ENCODE results near the gene CALN1.

CALN1 gene

DNA sequence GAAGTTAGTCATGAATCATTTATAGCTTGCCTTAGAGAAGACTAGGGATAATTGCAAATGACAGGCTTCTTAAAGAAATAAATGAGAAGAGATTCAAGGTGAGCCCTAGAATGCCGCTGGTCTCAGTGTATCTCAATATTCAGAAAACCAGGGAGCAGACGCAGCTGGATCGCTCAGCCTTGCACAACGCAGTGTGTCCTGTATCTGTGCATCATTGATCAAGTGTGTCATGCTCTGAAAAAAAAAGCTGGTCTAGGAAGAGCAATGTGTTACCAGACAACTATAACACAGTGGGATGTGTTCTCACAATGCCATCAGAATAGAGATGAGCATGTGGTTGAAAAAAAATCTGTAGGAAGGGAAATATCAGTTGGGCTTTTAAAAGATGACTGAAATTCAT, 230.1 kb downstream of the CALN1 start:
- no peak for DNase-seq (ENCODE audit: low read depth)

DNA sequence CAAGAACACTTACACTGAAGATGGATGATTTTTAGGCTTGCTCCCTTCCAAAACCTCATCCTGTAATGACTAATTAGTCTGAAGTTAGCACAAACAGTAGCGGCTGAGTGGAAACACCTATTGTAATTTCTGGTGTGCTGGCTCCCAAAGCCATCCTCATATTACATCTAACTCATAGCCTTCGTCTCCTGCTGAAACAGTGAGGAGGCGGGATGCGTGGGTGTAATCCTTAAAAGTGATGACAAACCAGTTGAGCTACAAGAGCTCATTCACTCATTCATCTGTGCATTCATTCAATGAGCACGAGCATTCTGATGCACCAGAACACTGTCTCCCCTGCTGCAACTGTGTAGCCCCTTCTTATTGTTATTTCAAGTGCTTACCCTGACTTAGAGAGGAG, 235.3 kb downstream of the CALN1 start:
- DNase-seq (ENCODE audit: low read depth) = no peak

DNA sequence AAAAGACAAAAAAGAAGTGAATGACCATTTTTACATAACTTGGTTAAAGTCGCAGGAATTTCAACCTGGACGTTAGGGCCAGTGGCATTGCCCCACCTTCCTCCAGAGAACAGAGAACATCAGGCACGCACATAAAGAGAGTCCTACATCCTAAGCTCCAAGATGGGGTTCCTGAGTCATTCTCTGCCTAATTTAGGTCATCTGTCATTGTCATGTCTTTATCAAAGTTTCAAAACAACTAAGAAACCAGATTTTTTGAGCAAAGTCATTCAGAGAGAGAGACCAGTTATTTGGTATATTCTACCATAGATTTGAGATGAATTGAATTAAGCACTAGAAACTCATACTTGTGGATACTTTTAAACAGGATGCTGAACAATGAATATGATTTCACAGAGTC, 241.7 kb downstream of the CALN1 start:
- DNase-seq (ENCODE audit: low read depth) = no peak

DNA sequence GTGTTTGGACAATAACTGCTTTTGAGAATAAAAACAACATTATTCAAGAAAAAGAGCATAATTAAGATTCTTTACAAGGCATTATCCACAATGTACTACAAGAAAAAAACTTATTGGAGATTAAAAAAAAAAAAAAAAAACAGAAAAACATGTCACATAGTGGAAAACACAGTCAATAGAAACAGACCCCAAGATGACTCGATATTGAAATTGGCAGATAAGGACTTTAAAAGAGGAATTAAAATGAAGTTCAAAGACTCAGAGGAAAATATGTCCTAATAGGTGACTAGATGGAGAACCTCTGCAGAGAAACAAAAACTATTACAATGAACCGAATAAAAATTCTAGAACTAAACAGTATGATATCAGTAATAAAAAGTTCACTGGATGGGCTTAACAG, 248.9 kb downstream of the CALN1 start:
- no peak for DNase-seq (ENCODE audit: low read depth)

DNA sequence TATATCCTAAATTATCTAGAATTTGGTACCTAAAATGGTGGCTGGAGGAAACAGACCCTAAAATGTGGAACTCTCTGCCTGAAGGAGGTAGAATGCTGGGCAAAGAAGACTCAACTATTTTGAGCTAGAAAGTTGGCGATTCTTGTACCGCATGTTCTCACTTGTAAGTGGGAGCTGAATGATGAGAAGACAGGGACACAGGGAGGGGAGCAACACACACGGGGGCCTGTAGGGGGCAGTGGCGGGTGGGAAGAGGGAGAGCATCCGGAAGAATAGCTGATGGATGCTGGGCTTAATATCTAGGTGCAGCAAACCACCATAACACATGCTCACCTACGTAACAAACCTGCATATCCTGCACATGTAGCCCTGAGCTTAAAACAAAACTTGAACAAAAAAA, 250.6 kb downstream of the CALN1 start:
- DNase-seq (ENCODE audit: low read depth) = no peak

DNA sequence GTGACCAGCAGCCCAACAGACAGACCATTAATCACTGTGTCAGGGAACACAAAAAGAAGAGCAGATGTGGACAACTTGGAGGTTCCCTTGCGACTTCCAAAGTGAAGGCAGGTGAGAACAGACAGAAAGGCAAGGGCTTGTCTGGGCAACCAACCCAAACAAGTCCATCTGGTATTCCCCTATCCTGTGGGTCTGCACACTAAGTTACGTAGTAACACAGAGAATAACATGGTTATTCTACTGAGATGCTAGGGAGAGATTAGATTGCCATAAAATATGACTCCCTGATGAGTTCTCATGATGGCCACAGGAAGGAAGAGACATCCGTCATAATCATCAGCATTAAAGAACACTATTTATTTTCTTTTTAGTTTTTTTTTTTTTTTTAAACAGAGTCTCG, 252.2 kb downstream of the CALN1 start:
- DNase-seq (ENCODE audit: low read depth) = no peak

DNA sequence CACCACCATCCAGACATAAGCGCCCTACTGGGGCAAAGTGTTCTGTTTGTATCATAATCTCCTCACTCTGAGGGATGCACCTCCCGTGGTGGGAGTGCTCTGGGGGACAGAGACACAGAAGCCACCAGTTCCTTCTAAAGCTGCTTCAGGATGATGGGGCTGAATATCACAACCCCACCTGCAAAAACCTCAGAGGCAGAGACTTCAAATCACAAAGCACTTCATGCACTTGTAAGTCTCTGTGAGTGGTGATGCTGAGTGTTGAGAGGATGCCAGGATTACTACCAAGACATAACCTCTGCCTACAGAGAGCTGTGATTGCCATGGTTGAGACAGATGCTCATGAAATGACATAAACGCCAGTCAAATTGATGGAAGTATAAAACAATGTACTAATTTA, 255.5 kb downstream of the CALN1 start:
- no peak for DNase-seq (ENCODE audit: low read depth)

DNA sequence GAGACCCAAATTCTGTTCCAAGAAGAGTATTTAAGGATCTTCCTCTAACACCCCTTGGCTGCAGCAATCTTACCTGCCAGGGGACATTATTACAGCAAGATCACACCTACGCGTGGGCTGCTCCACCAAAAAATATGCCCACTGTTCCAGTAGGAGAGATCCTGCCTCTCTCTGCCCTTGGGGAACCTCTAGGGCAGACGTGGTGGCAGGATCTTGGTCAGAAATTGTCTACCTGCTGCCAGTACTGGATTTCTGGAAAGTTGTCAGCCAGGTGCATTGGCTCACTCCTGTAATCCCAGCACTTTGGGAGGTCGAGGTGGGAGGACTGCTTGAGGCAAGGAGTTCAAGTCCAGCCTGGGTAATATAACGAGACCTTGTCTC, 259.0 kb downstream of the CALN1 start:
- DNase-seq (ENCODE audit: low read depth) = no peak

DNA sequence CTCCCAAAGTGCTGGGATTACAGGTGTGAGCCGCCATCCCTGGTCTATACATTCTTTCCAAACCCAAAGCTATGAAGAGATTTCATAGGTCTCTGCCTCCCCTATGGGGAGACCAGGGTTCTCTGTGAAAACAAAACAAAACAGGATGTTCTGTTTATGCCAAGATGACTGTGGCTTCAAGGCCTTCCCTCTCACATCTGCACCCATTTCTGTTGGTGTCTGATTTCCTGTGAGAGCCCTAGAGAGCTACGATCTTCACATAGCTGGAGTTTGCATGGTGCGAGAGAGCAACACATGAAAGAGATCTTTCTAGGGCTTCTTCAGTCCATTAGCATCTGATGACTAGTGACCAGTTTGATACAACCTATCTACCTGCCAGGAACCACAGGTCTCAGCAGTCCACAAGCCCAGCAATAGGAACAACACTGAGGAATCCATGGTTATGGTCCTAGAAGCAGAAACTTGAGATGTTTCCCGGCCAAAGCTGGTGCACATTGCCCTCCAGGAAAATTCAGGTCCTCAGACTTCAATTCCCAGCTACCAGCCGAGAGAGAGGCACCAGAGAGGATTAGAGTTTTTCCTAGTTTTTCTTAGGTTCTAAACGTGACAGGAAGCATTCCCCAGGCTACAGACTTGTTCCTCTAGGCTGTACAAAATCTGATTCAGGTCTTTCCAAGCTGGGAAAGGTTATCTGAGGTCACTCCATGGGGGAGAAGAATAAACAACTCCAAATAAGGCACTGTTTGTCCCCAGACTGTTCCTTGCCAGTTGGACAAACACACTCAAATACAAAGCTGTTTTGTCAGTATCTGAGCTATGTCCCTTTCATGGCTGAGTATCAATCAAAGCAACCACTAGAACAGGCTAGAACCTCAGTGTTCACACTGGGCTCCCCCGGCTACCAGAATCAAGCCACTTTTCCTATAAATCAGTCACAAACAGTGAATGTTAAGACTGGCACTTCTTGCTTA, 259.7 kb downstream of the CALN1 start:
- DNase-seq (ENCODE audit: low read depth) = no peak

DNA sequence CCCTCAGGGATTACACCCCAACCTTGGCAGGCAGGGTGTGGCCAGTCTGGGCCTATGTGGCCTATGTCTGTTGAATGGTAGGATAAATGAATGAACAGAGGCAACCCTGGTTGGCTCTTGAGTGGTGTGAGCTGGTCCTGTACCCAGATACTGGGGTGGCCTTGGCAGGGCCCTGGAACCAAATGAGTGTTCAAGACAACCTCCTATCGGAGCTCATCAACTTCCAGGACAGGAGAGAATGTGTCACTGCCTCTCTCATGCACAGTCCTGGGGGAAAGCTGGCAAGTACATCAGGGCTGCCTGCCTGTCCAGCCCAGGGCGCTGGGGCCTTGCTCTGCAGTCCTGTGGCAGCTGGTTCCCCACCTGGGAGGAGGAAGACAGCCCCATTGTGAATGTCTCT, 271.6 kb downstream of the CALN1 start:
- no peak for DNase-seq (ENCODE audit: low read depth)

DNA sequence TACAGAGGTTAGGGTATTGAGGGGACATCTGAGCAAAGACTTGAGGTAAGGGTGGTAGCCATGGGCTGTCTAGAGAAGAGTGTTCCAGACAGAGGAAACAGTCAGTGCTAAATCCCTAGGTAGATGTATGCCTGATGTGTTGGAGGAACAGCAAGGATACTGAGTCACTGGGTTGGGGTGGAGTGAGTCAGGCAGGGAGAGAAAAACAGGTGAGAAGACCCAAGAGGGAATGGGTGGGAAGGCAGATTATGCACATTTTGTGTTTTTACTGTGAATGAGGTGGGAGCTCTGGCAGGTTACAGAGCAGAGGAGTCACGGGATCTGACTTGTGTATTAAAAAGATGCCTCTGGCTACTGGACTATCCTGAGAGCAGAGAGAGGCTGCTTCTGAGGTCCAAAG, 285.0 kb downstream of the CALN1 start:
- DNase-seq (ENCODE audit: low read depth) = no peak

DNA sequence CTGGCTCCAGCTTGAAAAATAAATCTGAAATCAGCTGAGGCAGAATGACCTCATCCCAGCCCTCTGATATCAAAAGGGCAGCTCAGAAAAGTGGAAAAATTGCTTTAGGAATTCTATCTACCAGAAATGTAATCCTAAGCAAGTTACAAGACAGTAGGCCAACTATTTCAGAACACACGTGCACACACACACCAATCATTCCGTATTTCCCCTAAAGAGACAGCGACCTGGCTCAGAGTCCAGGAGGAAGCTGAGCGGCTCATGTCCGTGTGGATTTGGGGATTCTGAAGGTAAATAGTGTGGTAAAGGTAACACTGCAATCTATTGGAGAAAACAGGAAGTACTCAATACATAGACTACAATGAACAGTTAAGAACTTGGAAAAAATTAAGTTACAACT, 288.2 kb downstream of the CALN1 start:
- DNase-seq (ENCODE audit: low read depth) = no peak

DNA sequence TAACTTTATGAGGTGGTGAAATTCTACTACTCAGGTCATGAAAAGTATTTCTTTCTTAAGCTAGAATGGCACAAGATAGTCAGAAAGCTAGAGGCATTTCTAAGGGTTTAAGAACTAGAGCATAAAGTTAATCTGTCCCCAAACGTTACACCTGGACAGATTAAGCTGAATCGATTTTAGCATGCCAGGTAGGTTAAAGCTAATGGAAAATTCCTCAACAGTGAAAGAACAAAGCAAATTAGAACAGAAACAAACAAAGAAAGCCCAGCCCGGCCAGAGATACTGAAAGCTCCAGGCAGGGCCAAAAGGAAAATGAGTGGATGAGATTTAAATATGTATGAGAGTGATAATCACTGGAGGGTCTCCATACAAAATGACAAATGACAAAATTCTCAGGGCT, 293.8 kb downstream of the CALN1 start:
- DNase-seq (ENCODE audit: low read depth) = no peak

DNA sequence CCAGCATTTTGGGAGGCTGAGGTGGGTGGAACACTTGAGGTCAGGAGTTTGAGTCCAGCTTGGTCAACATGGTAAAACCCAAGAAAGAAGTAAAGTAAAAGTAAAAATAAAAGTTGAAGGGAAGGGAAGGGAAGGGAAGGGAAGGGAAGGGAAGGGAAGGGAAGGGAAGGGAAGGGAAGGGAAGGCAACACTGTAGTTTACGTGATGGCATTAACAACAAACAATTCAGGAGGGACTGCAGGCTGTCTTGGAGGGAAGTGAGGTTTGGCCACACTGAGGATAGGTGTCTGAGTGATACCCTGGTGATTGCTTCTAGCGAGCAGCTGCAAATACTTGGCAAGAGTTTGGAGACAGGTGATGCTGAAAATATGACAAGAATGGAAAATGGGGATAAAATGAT, 298.0 kb downstream of the CALN1 start:
- no peak for DNase-seq (ENCODE audit: low read depth)

DNA sequence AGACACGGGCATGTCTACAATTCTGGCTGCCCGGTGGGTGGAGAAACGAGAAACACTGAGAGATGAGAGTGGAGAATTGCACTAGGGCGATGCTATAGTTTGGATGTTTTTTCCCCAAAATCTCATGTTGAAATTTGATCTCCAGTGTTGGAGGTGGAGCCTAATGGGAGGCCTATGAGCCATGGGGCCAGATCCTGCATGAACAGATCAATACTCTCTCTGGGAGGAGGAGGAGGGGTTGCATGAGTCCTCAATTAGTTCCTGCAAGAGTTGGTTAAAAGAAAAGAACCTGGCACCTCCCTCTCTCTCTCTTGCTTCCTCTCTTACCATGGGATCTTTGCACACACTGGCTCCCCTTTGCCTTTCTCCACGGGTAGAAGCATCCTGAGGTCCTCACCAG, 299.1 kb downstream of the CALN1 start:
- no peak for DNase-seq (ENCODE audit: low read depth)

DNA sequence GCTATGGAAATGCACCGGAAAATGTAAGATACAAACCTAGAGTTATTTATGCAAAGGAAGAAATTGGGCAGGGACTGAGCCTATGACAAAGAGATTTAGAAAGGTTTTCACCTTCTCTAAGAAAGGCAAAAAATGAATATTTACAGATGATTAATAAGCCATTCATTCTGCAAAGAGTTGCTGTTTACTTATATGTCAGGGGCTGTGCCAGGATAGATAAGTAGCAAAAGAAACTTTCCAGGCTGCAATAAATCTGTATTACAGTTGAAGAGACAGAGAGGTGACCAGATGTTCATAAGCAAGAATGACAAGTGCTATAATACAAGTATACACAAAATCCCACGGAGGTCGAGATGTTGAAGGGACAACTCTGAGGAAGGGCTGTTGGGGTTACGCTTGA, 299.6 kb downstream of the CALN1 start:
- DNase-seq (ENCODE audit: low read depth) = no peak

DNA sequence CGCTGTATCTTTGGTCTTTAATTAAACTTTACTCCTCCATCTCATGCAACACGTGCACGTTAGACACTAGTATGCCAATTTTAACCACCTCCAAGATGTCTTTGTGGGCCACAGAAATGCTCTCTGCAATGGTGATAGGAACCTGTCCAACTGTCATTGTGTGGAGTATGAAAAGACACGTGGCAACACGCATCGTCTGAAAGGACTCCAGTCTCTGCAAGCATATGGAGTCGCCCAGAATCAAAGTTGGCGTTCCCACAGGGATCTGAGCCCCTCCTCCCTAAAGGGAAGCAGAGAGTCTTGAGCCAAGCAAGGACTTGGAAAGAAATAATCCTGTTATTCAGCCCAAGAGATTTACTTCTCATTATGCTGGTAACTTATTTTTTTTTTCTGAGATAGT, 301.1 kb downstream of the CALN1 start:
- DNase-seq (ENCODE audit: low read depth) = no peak

DNA sequence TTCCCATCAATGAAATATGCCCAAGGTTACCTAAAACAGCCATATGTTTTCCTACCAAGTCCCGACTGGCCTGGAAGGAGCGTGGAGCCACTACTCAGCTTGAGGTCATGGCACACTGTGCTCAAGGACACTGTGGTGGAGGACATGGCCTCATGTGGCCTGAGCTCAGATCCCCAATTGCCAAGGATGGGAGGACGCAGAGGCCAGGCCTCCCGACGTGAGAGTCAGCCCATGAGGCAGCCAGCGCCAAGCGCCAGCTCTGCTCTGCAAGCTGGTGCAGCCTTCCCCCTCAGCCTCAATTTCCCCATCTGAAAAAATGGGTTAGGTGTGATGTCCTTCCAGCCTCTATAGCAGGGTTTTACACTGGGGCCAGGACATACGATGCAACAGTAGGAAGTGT, 302.6 kb downstream of the CALN1 start:
- DNase-seq (ENCODE audit: low read depth) = no peak

DNA sequence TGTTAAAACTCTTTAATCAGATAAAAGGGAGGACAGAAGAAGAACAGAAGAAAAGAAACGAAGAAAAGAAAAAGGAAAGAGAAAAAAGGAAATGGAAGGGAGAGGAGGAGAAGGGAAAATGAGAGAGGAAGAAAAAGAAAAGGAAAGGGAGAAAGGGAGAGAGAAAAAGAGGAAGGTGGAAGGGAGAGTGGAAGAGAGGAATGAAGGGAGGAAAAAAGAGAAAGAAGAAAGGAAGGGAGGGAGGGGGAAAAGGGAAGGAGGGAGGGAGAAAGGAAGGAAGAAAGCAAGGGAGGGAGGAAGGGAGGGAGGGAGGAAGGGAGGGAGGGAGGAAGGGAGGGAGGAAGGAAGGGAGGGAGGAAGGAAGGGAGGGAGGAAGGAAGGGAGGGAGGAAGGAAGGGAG, 305.7 kb downstream of the CALN1 start:
- DNase-seq (ENCODE audit: low read depth) = no peak

DNA sequence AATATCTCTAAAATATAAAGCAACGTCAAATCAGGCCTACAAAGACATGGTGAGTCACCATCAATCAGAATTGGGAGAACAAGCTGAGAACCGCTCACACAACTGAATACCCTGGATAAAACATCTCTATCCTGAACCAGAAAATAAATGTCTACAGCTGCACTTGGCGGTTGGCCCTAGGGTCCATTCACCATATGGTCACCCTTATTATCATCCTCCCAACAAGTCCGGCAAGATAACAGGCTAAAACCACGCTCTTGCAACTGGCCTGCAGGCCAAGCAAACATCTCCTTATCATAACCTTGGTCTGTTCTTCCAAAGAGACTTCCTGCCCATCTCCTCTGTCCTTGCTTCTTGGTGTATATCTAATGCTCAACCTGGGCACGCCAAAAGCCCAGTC, 310.7 kb downstream of the CALN1 start:
- DNase-seq (ENCODE audit: low read depth) = no peak

DNA sequence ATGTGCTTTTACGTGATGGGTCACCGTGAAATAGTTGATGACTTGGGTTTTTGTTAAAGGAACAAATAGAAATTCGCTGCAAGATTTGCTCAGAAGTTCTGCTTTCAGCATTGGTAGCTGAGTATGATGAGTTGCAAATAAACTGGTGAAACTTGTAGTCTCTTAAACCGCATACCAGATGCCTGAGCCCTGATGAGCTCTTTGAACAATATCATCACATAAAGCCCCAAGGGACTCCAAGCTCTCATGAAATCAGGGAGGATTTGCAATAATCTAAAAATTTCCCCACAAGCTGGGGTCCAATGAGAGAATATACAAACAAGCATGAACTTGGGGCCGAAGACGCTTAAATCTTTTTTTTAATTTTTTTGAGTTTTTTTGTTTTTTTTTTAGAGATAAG, 312.4 kb downstream of the CALN1 start:
- no peak for DNase-seq (ENCODE audit: low read depth)

DNA sequence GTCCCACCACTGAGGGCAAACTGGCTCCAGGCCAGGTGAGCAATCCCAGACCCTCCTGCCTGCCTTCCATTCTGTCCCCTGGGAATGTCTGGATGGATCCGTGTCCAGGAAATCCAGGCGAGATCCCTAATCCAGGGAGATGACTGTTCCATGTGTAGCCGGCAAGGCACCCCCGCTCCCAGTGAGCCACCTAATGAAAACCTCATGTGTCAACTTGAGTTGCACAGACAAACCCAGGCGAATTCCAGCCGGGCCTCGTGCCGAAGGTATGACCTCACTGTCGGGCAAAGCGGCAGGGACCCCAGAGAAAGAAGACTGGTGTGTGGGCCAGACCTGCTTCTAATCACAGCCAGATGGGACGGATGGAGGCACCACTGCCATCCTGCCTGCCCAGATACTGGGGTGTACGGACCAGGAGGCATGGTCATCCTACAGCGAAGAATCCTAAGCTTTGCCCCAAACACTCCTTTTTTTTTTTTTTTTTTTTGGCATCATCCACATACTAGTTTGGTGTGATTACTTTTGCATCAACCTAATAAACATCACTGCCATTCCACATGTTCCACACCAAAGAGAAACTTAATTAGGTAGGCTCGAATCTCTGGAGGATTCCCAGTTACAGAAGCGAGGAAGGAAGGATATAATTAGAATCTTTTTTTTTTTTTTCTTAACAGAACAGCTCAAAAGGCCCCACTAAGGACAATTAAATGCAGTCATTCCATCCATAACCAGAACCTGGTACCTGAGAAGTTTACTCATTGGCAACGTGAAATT, 313.1 kb downstream of the CALN1 start:
- DNase-seq (ENCODE audit: low read depth) = no peak

DNA sequence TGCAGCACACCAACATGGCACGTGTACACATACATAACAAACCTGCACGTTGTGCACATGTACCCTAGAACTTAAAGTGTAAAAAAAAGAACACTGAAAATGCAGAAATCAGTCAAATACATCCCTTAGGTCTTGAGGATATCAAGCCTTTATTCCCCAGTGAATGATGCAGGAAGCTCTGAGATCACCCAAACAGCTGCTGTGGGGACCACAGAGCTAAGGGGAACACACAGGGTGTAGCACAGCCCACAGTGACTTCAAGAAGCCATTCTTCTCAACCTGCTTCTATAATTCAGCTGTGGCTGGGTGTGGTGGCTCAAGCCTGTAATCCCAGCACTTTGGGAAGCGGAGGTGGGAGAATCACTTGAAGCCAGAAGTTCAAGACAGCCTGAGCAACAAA, 314.9 kb downstream of the CALN1 start:
- no peak for DNase-seq (ENCODE audit: low read depth)

DNA sequence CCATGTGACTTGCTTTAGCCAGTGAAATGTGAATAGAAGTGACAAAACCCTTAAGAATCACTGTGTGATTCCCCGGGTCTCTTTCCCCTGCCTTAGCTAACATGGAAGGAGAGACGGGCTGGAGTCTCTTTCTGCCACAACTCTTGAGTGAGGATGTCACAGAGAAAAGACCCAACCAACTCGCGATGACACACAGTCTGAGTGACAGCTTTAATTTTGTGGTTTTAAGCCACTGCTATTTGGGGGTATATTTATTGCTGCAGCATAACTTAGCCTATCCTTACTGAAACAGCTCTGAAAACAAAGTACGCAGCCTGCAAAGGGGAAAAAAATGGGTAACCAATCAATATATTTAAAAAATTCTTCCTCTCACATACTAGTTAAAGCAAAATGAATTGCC, 319.4 kb downstream of the CALN1 start:
- DNase-seq (ENCODE audit: low read depth) = no peak
